HG02885 (cell line): ENCODE data around the gene TBC1D22B.
A peak's percentile ranks its signal among the peaks of the same experiment; 100 is the strongest.

Experiments used
- ATAC-seq: cut with Tn5 transposase; IDR thresholded peaks from one replicate; pipeline ENCODE4 v1.9.1; 2021; ENCODE audit warnings: mild to moderate bottlenecking; ENCODE audit not compliant: unreplicated experiment, poor library complexity

The TBC1D22B gene

GRCh38 chr6:37347177-37347576, 89.6 kb downstream of the TBC1D22B start:
- no peak for ATAC-seq

- ATAC-seq = no peak
Measured at GRCh38 chr6:37347670-37348111, 90.1 kb downstream of the TBC1D22B start.

GRCh38 chr6:37351027-37351426, 93.5 kb downstream of the TBC1D22B start:
- ATAC-seq = no peak

GRCh38 chr6:37352384-37352783, 94.8 kb downstream of the TBC1D22B start:
- ATAC-seq = no peak

GRCh38 chr6:37353761-37354525, 96.4 kb downstream of the TBC1D22B start, which contains the start of gene RNF8:
TSS of gene RNF8 (plus strand) at chr6:37353983. CDS start at chr6:37354165, 182 bp downstream.
- peak; percentile 93 for ATAC-seq

DNA sequence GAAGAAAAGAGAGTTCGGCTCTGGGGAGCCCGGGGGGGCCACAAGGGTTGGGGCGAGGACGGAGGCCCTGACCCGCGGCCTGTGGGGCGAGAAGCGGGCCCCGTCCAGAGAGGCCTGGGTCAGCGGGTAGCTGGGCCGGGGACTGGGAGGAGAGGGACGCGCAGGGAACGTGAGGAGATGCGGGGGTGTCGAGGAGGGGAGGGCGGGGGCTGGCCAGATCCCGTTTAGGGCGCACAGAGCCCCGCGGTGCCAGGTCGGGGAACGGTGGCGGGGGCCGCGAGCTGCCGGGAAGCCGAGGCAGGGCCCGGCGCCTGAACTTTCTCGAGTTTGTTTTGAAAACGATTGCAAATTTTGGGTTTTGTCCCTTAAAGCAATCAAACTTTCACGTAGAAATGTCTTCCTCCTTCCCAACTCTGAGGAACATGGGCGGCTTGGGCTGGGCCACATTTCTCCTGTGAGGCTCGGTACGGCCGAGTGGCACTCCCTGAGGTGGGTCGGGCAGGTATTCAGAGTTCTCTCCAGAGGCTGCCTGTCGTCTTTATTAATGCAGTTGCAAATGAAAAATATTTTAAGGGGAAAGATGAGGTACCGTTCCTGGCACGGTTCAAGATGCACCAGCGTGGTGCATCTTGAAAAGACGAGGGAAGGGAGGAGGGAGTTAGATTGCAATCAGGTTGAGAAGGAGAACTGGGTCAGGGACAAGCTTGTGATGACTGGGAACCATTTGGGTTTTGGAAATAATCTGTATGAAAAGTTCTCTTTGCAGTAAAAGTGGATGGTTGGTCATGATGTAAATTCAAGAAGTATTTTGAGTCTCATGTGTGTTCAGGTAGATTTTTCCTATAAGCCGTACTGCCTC, 97.2 kb downstream of the TBC1D22B start:
- ATAC-seq = peak; percentile 6

- ATAC-seq = no peak
Measured at GRCh38 chr6:37357288-37357687, 99.7 kb downstream of the TBC1D22B start.

- no peak for ATAC-seq
Measured at GRCh38 chr6:37357860-37358259, 100.3 kb downstream of the TBC1D22B start.

- ATAC-seq = no peak
Measured at GRCh38 chr6:37359039-37359438, 101.5 kb downstream of the TBC1D22B start.

DNA sequence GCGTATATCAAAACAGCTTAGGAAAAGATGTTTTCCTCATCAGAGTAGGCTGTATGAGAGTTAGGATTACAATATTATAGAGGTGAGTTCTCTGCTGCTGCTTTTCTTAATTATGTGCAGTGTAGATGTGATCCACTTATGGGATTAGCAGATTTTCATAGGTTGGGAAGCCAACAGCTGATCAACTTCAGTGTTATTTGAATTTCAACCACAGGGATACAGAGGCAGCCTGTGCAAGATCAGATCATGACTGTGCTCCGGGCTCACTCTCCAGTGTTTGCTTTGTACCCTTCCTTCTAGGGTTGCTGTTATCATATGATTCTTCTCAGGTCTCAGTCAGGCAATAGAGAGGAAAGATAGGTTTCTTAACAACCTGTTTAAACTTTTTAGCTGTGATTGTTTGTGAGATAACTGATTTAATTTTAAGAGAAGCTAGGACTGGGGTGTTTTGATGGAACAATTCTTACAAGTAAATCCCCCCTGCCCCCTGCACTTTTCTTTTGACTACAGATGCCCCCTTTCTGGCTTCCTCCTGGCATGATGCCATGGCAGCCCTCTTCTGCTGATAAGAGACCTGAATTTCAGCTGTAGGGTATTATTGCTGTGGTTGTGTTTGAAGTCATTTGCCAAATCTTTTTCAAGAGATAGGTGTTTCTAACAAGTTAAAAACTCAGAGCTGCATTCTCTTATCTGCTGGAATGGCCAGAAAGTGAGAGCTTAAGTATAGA, 104.7 kb downstream of the TBC1D22B start:
- ATAC-seq = no peak

DNA sequence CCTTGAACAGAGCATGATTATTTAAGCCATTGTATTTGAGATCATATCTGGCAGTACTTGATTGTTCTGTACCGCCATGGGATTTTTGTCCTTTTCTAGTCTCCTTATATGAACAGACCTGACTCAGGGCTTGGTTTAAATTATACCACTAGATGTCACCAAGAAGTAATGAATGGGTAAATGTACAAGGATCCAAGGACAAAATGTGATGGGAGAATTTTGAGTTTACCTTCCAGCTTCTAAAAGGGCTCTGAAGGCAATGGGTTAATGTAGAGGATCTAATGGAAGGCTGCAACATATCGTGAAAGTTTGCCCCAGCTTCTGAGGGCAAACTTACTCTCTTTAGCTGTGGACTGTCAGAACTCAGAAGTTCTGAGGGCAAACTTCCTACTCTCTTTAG, 108.2 kb downstream of the TBC1D22B start:
- ATAC-seq = no peak

DNA sequence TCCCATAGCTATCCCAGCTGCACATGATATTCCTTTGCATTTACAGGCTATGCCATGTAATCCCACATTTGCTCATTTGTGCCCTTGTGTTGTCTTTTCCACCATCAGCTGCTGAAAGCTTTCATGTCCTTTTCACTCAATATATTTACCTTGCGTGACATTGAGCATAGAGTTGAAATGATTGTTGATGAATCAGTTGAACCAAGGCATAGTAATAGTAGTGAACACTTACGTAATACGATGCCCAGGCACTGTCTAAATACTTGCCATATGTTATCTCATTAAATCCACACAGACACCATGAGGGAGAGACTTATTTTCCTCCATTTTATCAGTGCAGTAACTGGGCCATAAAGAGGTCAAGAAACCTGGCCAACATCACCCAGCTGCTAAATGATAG, 109.3 kb downstream of the TBC1D22B start:
- no peak for ATAC-seq

DNA sequence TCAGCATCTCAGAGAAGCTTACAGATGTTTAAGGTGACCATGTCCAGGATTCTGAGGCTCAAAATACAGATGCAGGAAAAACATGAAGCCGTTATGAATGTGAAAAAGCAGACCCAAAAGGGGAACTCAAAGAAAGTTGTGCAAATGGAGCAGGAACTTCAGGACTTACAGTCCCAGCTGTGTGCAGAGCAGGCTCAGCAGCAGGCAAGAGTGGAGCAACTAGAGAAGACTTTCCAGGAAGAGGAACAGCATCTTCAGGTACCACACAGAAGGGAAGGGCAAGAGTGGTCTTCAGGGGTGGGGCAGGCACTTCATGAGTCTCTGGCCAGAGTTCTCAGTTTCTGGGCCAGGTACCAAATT, 111.4 kb downstream of the TBC1D22B start:
- no peak for ATAC-seq

DNA sequence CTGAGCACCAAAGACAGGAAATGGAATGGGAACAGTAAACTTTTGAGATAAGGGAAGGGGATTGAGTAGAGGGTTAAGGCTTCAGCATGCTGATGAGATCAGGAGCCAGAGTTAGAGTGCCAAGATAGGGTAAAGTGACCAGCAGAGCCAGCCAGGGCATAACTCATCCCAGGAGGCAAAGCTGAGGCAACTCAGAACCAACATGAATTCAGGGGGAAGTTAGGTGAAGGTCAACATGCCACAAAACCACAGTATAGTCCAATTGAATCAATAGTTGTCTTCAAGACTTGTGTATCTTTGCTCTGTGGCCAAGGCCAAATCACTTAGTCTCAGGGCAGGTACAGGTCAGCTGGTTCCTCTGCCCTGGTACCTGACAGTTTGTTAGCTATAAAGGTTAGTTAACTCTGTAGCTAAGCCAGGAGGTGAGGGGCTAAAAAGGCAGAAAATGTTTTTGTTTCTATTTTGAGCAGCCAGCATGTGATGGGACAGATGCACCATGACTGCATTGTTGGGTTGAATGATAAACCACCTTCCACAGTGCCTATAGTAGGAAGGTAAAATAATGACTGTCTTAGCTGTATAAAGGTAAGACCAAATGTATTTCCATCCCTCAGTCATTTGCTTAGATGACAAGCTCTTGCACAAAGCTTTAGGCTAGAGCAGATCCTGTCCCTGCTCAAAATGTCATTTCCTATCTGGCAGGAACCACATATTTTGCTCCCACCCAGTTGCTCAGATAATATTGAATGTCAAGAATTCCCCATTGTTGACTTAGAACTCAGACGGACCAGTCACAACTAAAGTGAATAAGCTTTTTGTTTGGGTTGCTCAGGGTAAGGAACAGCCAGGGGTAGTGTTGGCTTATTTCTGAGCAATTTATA, 112.0 kb downstream of the TBC1D22B start:
- no peak for ATAC-seq

DNA sequence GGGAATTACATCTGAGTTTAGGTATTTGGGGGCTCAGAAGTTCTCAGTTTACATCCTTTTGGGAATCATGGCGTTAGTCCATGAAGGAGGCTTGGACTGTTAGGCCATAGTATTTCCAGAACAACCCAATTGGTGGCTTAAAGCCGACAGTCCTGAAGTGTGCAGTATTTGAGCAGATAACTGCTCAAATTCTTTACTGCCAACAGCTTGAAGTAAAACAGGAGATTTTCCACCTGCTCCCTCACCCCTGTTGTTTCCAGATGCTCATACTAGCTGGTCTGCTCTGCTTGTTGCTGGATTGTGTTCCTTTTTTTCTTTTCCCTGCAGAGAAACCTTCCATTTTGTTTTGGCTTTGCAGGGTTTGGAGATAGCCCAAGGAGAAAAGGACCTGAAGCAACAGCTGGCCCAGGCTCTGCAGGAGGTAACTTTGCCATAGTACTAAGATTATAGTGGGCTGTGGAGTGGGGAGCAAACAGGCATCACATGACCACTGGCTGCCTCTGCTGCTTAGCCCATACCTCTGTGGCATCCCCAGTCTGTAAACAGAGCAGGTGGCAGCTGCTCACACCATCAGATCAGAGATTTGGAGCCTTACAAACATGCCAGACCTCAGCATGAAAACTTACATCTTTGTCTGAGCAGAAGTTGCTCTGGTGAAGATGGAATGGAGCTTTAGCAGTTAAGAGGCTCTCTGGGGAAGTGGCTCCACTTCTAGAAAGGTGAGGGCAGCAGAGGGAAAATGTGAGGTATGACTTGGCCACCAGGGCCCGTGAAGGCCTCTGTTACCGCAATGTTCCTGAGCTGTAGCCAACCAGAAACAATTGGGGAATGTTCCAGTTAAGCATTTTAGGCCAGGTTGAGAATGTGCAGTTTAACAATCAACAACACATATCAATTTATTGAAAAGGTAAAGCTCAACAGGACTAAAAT, 113.8 kb downstream of the TBC1D22B start:
- no peak for ATAC-seq

- ATAC-seq = no peak
Measured at GRCh38 chr6:37372116-37372515, 114.5 kb downstream of the TBC1D22B start.

GRCh38 chr6:37373822-37374471, 116.4 kb downstream of the TBC1D22B start:
- no peak for ATAC-seq

- ATAC-seq = no peak
Measured at GRCh38 chr6:37375376-37375775, 117.8 kb downstream of the TBC1D22B start.
